ENCODE data around the gene XRCC3. TPM values are rescaled to one million over a fixed set of nuclear protein-coding genes. Genes with fewer than 3 reads are reported as not detected.
"Not testable (repeated sequence)": the region's sequence is repeated elsewhere in the genome, so short reads cannot be mapped to it uniquely, and the experiment has no call there.

The XRCC3 gene
- total RNA-seq, 2 donors from 2014 or later, result 3.8 to 4.4 TPM

DNA sequence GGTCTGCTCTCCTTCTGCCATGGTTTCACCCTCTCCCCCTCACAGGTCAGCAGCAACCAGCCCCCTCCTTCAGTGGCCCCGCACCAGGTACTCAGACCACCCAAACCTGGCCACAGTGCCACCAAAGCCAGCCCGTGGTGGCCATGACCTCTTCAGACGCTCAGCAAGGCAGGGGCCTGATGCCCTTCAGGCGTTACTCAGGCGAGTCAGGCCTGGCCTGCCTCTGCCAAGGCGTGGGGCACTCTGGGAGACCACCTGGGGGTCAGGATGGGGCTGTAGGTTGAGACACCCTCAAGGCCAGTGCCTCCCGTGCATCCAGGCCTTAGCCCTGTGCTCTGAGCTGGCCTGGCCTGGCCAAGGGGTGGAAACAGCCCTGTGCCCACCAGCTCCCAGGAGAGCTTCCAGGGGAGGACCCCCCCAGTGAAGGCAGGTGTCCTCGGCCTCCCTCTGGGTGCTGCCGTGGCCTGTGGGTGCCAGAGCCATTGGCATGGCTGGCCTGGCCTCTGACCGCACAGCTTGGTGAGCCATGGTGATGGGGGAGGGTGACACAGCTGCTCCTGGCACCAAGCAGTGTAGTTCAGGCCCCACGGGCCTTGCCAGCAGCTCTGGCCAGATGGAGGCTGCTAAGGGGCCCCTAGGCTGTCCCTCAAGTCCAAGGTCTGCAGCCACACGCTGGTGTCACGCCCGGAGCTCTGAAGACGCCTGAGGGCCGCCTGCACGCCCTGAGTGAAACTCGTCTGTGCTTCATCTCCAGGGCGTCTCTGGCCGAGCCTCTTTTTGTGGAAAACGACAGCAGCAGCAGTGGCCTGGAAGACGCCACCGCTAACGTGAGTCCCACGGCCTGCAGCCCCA, 15.1 kb downstream of the XRCC3 start:
- intact Hi-C loops (cut with DNase I), result loop anchor here in 1 of 2 donors (10.0 kb wide), 1 partner anchor 65 kb away; no protein-coding TSS in a partner anchor
- peak; percentile 17 for DNase-seq
- peak; percentile 6 to 66 for ATAC-seq

- no peak for ATAC-seq
- intact Hi-C loops (cut with DNase I), result loop anchor here in 1 of 2 donors (10.0 kb wide), 1 partner anchor 64 kb away; no protein-coding TSS in a partner anchor
- DNase-seq, result peak; percentile 16
Observed at GRCh38 chr14:103699261-103699661, 16.0 kb downstream of the XRCC3 start.

GRCh38 chr14:103698380-103699260, 16.6 kb downstream of the XRCC3 start:
- intact Hi-C loops (cut with DNase I), result loop anchor here in 1 of 2 donors (10.0 kb wide), 1 partner anchor 64 kb away; no protein-coding TSS in a partner anchor
- DNase-seq (peak; percentile 24), ATAC-seq (no peak)

DNA sequence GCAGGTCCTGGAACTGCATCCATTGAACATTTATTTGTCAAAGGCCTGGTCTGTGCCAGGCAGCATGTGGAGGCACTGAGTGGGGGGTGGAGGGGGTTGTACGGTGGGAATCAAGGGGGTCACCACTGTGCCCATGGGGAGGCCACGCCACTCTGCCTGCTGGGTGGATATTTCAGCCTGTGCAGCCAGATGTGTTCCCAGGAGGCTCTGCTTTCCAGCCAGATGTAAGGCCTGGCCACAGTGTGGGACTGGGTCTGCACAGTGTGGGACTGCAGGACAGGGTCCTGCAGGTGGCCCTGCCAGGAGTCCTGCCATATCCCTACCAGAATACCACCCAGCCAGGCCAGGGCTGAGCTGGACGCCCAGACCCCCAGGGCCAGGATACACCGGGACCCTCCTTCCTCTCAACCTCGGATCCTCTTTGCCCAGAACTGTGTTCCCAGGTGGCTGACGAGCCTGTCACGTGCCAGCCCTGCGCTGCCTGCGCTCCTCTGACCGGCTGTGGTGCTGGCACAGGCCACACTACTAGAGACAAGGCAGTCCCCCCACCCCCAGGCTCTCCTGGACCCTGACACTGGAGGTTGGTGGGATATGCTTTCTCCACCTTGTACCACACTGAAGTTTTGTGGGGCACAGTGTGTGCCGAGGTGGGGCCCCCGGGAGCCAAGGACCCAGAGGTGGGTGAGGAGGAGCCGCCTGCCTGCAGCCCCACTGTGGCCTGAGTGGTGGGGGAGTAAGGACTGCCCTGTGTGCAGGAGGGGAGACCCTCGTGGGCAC, 17.5 kb downstream of the XRCC3 start:
- intact Hi-C loops (cut with DNase I), result loop anchor here in 1 of 2 donors (10.0 kb wide), 1 partner anchor 63 kb away; no protein-coding TSS in a partner anchor
- ATAC-seq, result no peak
- DNase-seq, result peak; percentile 16

DNA sequence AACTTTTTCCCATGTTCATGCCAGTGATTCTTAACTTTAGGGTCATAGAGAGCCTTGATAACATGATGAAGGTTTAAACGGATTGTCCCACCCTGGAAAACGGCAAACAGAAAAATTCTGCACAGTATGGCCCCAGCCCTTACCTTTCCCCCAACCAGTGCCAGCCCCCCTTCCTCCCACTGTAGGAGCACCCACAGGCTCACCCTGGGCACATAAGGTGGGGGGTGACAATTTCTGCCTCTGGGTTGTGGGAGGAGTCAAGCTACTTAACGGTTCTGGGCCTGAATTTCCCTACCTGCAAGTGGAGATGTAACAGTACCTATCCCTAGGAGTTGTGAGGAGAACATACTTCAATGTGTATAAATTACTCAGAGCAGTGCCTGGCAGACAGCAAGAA, 18.0 kb downstream of the XRCC3 start:
- no peak for ATAC-seq
- intact Hi-C loops (cut with DNase I), result loop anchor here in 1 of 2 donors (10.0 kb wide), 1 partner anchor 62 kb away; no protein-coding TSS in a partner anchor
- DNase-seq, result no peak

DNA sequence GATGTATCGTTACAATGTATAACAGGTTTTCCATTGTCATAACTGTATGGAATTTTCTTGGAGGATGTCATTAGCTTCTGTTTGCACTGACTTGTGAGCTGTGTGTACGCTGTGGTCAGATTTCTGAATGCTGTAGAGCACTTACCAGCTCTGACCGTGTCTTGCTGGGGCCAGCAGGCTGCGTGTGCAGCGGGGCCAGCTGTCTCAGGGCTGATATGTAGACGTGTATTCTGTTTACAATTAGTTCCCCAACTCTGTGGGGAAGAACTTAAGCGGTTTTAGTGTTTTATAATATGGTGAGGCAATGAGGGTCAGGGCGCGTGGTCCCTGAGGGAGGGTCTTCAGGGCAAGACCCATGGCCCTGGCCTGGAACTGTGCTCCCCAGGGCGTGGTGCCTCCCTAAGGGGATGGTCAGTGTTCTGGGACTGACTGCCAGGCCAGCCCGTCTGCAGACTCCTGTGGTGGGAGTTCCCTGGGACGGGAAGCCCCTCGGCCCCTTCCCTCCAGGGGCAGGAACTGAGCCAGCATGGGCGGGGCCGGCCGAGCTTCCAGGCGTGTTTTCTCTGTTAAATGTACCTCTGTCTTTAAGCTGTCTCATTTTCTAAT, 18.7 kb downstream of the XRCC3 start:
- DNase-seq (peak; percentile 52), ATAC-seq (peak; percentile 40 to 52)
- intact Hi-C loops (cut with DNase I), result loop anchor here in 1 of 2 donors (10.0 kb wide), 1 partner anchor 62 kb away; no protein-coding TSS in a partner anchor

- ATAC-seq (no peak), DNase-seq (no peak)
- intact Hi-C loops (cut with DNase I), result loop anchor here in 1 of 2 donors (10.0 kb wide), 1 partner anchor 61 kb away; no protein-coding TSS in a partner anchor
Observed at GRCh38 chr14:103696070-103696402, 19.2 kb downstream of the XRCC3 start.

GRCh38 chr14:103695296-103696069, 19.8 kb downstream of the XRCC3 start:
- intact Hi-C loops (cut with DNase I), result loop anchor here in 1 of 2 donors (10.0 kb wide), 1 partner anchor 61 kb away; no protein-coding TSS in a partner anchor
- ATAC-seq, result no peak
- DNase-seq, result no peak

- ATAC-seq (no peak), DNase-seq (no peak)
- intact Hi-C loops (cut with DNase I), result loop anchor here in 1 of 2 donors (10.0 kb wide), 1 partner anchor 60 kb away; no protein-coding TSS in a partner anchor
Observed at GRCh38 chr14:103694572-103695026, 20.7 kb downstream of the XRCC3 start.

DNA sequence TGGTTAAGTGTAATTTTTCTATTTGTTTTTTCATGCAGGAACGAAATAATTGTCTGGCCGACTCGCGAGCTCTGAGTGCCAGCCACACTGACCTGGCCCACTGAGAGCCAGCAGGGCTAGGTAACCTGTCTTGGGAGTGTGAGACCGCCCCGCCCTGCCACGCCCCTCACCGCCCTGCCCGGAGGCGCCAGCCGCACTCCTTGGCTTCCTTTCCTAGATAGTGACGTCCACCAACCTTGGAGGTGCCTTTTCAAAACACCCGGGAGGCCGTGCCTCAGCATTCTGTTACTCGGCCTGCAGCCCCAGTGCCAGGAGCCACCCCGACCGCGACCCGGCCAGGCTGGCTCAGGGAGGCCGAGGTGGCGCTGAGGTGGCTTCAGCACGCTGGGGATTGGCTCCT, 21.7 kb downstream of the XRCC3 start:
- intact Hi-C loops (cut with DNase I), result loop anchor here in 1 of 2 donors (10.0 kb wide), 1 partner anchor 59 kb away; no protein-coding TSS in a partner anchor
- ATAC-seq (no peak), DNase-seq (no peak)

GRCh38 chr14:103692871-103693270, 22.4 kb downstream of the XRCC3 start:
- intact Hi-C loops (cut with DNase I), result loop anchor here in 1 of 2 donors (10.0 kb wide), 1 partner anchor 58 kb away; no protein-coding TSS in a partner anchor
- ATAC-seq (no peak), DNase-seq (no peak)

DNA sequence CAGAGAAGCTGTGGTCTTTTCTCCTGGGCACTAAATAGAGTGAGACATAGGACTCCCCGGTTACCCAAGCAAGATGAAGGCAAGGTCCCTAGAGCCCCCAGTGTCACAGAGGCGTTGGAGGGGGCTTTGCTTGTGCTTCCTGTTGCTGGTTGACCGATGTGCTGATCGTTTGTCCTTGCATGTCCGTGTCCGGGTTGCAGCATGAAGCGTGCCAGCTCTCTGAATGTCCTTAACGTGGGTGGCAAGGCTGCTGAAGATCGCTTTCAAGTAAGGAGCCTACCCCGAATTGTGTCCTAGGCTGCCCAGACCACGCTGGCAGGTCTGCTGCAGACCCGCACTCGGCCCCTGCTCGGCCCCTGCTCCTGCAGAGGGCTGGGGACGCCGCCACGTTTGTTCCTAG, 23.1 kb downstream of the XRCC3 start:
- DNase-seq (no peak), ATAC-seq (no peak)
- intact Hi-C loops (cut with DNase I), result loop anchor here in 1 of 2 donors (10.0 kb wide), 1 partner anchor 57 kb away; no protein-coding TSS in a partner anchor

DNA sequence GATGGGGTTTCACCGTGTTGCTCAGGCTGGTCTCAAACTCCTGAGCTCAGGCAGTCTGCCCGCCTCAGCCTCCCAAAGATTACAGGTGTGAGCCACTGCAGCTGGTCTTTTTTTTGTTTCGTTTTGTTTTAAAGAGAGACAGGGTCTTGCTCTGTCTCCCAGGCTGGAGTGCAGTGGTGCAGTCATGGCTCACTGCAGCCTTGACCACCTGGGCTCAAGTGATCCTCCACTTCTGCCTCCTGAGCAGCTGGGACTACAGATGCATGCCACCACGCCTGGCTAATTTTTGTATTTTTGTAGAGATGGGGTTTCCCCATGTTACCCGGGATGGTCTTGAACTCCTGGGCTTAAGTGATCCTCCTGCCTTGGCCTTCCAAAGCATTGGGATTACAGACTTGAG, 23.6 kb downstream of the XRCC3 start:
- intact Hi-C loops (cut with DNase I), result loop anchor here in 1 of 2 donors (10.0 kb wide), 1 partner anchor 57 kb away; no protein-coding TSS in a partner anchor
- not testable (repeated sequence) for ATAC-seq, DNase-seq

- intact Hi-C loops (cut with DNase I), result loop anchor here in 1 of 2 donors (10.0 kb wide), 1 partner anchor 56 kb away; no protein-coding TSS in a partner anchor
Observed at GRCh38 chr14:103690332-103690731, 24.9 kb downstream of the XRCC3 start.

DNA sequence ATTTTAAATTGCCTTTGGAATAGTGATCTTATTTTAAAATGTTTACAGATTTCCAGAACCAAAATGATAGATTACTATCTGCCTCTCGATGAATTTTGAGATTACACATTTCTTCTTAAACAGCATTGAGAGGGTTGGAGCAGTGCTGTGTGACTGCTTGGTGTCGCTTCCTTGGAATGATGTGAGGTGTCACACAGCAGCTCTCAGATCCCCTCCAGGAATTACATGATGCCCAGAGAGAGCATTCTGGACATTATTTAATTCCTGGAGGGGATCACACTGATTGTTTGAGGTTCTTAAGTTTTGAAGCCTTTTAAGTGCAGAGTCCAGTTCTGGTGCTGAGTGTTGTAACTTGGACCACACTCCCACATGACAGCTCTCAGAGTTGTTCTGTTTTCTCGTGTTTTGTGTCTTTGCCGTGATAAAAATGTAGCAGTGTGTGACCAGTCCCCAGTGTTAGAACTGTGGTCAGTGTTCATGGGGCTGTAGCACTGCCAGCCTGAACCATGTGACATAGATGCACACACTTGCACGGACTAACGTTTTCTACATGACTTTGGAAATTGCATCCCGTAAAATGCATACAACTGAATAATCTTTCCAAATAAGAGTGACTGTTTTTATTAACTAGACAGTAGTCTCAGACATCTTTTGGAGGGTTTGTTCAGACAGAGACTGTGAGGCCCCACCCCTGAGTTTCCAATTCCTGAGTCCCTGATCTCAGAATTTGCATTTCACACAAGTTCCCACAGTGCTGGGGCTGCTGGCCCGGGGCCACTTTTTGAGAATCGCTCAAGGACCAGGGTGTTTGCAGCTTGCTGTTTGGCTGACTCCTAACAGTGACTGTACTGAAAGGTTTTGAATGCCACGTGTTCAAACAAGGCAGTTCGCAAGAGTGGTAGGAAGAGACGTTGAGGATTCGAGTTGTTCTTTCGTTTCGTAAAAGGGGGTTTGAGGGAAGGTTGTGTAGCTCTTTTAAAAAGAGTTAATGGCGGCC, 26.0 kb downstream of the XRCC3 start:
- ATAC-seq (peak; percentile 68 to 72), DNase-seq (peak; percentile 72)
- intact Hi-C loops (cut with DNase I), result no loop called here

More at GRCh38 chr14:103690332-103690731, 24.9 kb downstream of the XRCC3 start:
- ATAC-seq, result no peak
- DNase-seq, result no peak

DNA sequence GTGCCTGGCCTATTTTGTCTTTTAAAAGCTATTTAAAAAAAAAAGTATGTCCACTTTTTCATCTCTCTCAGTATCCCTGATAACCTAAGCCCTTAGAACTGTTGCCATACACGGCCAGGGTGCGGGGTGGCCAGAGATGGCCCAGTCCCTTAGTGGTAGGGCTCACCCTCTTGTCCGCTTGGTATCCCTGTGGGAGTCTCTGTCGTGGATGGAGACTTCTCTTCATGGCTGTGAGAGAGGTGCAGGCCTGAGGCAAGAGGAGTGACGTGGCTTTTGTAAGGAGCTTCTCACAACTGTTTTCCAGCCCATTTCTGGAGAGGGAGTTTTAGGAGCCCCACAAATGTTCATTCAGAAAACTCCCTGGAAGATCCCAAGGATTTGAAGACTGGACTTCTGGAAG, 26.8 kb downstream of the XRCC3 start:
- no peak for ATAC-seq
- intact Hi-C loops (cut with DNase I), result no loop called here
- DNase-seq, result no peak
